ENCODE data around the gene DTNBP1.
"Not testable (repeated sequence)": the region's sequence is repeated elsewhere in the genome, so short reads cannot be mapped to it uniquely, and the experiment has no call there.

DTNBP1 gene

DNA sequence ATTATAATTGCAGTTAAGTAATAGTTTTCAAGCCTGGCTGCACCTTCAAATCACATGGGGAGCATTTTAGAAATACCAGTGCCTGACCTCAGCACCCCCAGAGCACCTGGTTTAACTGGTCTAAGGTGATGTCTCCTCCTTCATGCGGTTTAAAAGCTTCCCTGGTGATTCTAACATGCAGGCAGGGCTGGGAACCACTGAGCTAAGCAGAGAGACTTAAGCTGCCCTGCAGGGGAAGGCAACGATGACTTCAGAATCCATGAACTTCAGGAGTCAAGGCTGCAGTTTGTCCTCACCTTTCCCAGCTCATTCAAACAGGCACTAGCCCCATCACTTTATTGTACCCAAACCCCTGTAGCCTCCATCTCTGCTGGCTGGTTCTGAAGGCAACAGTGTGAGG is 6.1 kb upstream of the DTNBP1 start:
- no peak for DNase-seq (ENCODE audit: low read depth)

DNA sequence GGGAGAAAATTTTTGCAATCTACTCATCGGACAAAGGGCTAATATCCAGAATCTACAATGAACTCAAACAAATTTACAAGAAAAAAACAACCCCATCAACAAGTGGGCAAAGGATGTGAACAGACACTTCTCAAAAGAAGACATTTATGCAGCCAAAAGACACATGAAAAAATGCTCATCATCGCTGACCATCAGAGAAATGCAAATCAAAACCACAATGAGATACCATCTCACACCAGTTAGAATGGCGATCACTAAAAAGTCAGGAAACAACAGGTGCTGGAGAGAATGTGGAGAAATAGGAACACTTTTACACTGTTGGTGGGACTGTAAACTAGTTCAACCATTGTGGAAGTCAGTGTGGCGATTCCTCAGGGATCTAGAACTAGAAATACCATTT is 4.1 kb upstream of the DTNBP1 start:
- not testable (repeated sequence) for DNase-seq (ENCODE audit: low read depth)

DNA sequence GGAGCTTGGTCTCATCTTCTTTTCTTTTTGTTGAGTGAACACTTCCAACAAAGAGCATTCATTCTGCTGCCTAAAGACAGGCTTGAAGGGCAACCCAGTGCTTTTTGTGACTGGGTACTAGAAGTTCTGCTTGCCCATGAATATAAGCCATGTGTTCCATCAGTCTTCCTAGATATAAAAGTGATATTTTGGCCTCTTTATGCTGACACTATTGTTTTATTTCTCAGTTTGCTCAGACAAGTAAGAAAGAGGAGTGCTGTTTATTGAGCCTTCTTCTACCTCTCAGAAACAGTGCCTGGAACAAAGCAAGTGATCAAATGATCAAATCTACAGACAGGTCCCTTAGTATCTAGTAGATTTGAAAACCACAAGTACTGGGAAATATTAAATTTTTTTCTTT is 2.4 kb upstream of the DTNBP1 start:
- no peak for DNase-seq (ENCODE audit: low read depth)

DNA sequence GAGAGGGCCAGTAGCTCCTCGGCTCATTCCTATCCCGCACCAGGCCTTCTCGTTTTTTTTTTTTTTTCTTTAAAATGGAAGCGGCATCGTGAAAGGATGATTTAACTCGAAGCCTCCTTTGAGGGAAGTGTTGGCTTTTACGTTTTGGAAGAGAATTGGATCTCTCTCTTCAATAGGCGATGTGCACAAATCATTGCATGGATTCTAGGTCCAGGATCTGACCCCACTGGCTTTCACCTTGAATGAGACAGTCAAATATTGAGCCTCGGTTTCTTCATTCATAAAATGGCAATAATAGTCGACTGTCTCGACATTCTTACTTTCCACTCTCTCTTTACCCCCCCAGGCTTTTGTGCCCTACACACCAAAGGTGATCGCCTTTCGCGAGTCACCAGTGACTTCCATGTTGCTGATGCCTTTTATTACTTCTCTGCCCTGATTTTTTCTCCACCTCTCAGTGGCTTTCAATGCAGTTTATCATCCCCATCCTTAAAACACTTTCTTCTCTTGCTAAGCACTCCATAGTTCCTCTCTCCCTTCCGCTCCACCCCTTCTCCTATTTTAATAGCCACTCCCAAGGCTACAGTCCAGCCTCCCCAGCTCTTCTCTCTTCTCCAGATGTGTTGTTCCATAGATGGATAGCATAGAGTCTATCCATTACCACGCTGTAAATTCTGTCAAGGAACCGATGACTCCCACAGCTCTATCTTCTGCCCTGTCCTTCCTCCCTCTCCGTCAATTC is 473 bp upstream of the DTNBP1 start:
- DNase-seq (ENCODE audit: low read depth), result no peak

DNA sequence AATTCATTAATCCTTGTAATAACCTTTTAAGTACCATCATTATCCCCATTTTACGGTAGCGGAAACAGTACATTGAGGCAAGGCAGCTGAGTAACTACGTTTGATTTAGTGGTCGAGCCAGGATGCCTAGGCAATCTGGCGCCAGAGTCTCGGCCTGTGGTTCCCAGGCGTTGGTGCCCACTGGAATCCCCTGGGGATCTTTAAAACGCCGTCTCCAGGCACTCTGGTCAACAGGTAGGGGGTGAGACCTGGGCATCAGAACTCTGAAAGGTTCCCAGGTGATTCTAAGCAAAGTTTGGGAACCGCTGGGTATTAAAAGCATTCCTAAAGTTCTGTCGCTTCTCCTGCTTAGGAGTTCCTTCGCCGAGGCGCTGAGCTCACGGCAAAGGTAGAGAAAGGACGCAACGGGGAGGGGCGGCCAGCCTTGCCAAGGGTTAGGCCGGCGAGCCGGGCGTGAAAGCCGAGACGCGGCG is 939 bp downstream of the DTNBP1 start:
- no peak for DNase-seq (ENCODE audit: low read depth)

DNA sequence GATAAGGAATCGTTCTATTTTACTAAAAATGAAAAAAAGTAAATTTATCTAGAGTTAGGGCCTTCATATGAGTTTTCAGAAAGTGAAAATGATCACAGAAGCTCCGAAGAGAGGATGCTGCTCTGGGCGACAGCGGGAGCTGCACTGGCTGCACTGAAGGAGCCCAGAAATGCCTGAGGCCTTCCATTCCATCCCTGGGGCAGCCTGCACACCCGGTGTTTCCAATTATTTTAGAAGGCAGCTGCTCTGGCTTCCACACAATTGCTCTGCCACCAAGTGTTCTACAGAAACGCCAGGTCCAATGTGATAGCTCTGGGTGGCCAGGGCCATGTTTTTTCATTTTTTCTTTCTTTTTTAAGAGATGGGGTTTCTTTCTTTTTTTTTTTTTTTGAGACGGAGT is 3.6 kb downstream of the DTNBP1 start:
- no peak for DNase-seq (ENCODE audit: low read depth)

DNA sequence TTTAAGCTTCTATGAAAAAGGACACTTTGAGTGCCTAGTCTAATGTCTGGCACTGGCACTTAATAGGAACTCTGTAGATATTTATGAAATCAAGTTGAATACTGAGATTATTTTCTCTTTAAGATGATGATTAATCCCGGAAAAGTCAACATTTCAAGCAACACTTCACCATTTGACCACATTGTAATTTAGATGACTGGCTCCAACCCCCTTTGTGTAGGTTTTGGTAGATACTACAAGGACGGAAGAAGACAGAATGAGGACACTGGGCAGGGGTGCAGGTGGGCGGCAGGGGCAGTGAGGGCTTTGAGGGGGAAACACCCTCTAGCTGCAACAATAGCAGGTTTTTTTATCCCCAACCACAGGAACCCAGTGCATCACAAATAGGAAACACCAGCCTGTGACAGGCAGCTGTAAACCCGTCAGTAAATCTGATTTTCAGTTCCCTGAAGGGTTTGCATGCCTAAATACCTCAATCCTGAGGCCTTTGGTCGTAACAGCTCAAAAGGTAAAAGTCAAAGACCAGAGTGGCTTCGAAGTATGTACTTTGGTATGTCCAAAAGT is 4.6 kb downstream of the DTNBP1 start:
- no peak for DNase-seq (ENCODE audit: low read depth)

DNA sequence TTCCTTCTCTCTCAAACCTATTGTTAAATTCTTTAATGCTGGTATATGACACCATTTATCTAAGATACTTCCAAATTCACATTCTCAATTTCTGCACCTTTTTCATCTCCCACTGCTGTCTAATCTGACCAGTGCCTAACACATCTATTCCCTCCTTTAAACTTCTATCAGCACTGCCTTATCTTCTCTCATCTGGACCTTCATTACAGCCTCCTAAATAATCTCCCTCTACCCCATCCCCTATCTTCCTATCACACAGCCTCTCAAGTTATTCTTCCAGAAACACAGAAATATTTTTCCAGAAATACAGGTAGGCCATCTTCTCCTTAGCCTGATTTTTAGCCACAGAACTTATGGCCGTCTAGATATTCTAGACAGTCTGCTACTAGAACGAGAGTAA is 5.5 kb downstream of the DTNBP1 start:
- DNase-seq (ENCODE audit: low read depth), result no peak

DNA sequence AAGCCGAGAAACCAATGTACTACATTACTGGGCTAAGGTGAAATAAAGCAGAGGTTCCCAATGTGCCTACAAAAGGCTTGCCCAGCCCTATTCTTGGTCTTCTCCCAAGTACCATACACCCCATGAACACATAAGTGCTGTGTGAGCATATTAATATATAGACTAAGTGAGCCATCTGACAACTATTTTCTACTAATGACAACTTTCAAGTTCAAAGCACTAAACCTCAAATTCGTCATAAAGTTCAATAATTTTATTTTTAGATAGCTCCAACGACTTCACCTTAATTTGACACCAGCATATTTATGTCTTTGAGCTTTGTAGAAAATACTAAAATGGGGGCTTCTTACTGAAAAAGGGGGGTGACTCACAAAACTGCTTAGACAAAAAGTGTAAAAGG is 6.7 kb downstream of the DTNBP1 start:
- DNase-seq (ENCODE audit: low read depth), result no peak

DNA sequence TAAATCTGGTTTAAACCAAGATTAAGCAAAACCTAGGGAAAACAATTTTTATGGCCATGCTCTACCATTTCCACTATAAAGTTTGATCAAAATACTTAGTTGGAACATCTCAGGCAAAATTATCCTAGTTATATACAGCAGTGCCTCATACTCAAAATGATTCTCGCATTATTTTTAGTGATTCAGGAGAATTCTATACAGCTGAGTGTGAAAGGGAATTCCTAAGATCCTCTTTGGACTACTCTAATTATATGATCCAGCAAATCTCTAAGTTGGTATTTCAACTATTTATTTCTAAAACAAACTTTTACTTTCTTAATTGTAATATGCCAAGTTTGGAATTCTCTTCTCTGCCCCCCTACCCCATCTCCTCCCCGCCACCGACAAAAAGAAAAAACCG is 8.6 kb downstream of the DTNBP1 start:
- DNase-seq (ENCODE audit: low read depth), result no peak

DNA sequence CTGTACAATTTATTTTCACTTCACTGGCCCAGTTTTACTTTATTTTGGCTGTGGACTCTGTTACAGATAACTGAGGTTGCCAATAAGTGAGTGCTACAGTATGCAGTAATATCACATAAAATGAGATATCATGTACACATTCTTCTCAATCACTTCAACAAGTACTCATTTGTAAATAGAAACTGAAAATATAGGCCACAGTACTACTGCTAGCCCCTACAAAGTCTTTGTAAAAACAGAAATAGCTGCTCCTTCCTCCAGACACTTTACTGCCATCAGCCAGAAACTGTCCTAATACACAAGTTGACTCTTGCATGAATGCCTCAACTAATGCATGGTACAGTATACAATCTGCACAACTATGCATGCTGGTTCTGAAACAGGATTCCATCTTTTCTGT is 9.2 kb downstream of the DTNBP1 start:
- DNase-seq (ENCODE audit: low read depth), result no peak

DNA sequence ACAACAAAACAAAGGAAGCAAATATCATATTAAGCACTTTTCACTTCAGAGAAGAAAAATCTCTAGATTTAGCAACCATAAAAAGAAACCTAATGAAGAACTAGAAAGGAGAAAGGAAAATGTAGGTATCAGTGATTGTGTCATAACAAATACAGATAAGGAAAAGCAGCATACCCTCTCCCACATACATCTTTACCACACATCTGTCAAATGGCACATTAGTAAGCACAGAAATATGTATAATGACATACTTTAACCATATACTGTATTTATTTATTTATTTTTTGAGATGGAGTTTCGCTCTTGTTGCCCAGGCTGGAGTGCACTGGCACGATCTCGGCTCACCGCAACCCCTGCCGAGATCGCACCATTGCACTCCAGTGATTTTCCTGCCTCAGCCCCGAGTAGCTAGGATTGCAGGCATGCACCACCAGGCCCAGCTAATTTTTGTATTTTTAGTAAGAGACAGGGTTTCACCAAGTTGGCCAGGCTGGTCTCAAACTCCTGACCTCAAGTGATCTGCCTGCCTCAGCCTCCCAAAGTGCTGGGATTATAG is 12.7 kb downstream of the DTNBP1 start:
- DNase-seq (ENCODE audit: low read depth), result not testable (repeated sequence)

DNA sequence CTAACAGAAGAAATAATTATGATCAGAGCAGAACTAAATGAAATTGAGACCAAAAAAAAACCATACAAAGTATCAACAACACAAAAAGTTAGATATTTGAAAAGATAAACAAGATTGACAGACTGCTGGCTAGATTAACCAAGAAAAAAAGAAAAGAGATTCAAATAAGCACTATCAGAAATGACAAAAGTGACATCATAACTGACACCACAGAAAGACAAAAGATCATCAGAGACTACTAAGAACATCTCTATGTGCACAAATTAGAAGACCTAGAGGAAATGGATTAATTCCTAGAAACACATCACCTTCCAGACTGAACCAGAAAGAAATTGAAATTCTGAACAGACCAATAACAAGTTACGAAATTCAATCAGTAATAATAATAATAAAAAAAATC is 17.9 kb downstream of the DTNBP1 start:
- DNase-seq (ENCODE audit: low read depth), result no peak

DNA sequence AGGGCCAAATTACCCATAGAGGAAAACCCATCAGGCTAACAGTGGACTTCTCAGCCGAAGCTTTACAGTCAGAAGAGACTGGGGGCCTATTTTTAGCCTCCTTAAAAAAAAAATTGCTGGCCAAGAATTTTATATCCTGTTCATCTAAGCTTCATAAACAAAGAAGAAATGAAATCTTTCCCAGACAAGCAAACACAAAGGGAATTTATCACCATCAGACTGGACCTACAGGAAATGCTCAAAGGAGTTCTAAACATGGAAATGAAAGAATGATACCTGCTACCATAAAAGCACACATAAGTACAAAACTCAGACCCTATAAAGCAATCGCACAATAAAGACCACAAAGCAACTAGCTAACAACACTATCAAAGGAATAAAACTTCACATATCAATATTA is 19.3 kb downstream of the DTNBP1 start:
- DNase-seq (ENCODE audit: low read depth), result no peak

DNA sequence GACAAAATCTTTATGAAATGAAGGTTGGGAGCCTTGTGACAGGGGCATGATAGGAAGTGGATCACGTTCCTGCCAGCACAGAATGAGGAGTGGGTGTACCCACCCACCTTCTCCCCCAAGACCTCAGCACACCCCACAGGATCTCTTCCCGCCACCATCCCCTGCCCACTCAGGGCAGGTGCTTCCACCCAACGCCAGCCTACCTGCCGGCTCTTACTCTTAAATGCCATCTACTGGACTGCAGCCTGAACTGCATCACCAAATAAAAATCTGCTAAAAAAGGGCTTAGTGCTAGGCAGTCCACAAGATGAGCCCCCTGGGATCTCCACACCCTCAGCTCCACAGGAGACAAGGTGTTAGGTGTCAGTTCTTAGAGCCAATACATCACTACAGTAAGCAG is 20.6 kb downstream of the DTNBP1 start:
- DNase-seq (ENCODE audit: low read depth), result no peak

DNA sequence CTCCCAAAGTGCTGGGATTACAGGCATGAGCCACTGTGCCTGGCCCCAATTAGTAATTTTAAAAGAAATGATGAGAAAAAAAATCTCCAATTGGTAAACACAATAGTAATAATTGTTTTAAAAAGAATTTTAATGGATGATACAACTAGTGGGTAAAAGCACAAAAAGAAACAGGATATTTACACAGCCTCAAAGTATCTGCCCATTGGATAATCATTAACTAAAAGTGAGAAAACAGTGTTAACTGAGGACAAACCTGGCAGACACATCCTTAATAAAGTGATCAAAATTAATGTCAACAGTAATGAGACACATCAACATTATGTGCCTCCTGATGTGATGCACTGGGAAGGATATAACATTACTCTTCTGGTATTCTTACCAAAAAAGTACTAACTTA is 24.5 kb downstream of the DTNBP1 start:
- DNase-seq (ENCODE audit: low read depth), result no peak

DNA sequence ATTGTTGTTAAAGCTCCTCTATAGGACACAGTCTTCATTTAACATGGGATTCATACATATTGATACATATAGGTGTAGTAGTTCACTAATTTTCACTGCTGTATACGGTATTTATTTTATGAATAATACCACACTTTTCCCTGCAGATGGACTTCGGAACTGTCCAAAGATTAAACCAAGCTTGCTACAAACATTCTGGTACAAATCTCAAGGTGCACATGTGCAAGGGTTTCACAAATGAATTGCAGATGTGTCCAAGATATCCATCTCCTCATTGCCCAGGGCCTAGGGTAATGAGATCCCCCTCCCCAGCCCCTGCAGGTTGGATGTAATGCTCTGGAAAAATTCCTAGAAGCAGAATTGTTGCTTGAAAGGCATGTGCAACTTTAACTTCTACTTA is 31.4 kb downstream of the DTNBP1 start:
- no peak for DNase-seq (ENCODE audit: low read depth)

DNA sequence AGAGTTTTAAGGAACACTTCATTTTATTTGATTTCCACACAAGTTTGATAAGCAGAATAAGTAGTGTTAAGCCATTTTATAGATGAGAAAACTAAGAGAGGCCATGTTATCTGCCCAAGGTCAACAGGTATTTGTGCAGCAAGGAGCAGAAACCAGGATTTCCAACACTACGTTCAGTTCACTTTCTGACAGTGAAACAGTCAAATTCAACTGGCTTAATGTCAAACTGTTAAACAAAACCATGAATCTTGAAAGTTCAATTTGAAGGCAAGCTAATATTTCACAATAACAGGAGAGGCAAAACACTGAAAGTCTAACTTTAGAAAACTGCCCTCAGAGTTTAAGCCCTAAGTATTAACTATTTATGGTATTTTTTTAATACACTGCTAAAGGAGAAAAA is 32.6 kb downstream of the DTNBP1 start:
- DNase-seq (ENCODE audit: low read depth), result no peak

DNA sequence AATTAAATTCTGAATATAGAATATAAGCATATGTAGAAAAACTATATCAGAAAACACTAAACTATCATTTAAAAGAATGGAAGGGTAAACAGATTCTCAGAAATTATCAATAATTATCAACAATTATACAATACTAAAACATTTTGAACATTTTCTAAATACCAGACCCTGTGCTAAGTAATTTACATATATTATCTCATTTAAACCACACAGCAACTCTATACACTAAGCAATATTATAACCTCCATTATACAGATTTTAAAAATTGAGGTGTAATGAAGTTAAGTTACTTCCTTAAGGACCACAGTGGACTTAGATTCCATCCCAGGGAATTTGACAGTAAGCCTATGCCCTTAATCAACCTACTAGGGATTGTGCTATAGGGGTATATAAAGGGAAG is 33.3 kb downstream of the DTNBP1 start:
- DNase-seq (ENCODE audit: low read depth), result no peak

DNA sequence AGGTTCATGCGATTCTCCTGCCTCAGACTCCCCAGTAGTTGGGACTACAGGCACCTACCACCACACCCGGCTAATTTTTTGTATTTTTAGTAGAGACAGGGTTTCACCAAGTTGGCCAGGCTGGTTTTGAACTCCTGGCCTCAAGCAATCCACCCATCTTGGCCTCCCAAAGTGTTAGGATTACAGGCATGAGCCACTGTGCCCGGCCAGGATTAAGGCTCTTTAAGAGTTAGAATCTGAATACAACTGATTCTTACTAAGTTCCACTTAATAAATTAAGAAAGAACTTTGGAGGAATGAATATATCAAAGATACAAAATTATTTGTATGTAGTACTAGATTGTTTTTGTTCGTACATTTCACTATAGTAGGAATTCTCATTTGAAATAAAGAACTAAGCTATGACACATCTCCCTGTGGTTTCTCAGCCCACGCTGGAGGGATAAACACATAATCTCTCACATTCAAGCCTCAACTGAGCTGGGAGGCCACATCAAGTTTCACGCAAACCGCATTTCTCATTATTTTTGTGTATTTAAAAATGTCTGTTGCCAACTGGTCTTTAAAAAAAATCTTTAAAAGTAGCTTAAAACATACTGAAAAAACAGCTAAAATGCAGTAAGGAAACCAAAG is 34.2 kb downstream of the DTNBP1 start:
- DNase-seq (ENCODE audit: low read depth), result peak; percentile 54

DNA sequence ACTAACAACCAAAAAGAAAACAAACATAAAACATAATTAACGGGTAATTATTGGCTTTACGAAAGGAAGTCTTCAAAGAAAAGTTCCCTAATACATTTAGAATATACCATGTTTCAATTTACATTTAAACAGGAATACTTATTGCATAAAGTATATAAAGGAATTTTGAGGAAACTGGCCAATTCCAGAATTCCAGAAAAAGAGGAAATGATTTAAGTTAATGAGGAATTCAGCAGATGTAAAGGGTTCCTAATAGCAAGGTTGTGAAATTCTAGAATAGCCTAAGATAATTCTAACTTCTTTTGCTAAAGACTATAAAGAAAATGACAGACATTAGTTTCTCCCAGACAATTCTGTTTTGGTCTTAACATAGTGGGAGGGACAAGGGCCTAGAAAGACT is 35.0 kb downstream of the DTNBP1 start:
- no peak for DNase-seq (ENCODE audit: low read depth)

DNA sequence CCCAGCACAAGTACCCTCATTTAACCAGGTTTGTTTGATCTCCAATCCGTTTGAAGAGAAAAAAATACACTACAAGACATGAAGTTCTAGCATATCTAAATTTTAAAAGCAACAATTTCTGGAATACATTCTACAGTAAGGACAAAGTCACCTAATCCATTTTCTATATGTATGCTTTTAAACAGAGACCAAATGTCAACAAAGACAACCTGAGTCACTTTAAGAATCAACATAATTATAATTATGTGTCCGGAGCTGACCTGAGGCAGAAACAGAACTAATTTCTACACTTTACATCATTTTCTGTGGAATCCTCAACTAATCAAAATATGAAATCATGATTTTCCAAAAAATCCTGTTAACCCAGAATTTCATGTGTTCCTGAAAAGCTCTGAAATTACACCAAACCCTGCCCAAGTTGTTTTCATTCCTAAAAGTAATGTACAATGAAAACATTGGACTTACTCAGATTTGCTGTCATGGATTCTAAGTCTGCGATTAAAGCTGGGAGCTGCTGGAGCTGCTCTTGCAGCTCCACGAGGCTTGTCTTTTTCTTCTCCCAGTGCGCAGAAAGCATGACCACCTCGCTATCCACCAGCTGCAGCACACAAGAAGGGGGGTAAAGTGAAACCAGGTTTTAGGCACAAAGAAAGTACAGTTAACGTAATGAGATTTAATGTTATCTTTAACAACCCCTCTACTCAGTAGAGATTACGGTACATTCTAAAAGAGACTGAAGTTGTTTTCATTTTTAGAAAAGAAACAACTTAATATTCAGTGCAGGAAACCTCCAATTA is 35.8 kb downstream of the DTNBP1 start:
- no peak for DNase-seq (ENCODE audit: low read depth)

DNA sequence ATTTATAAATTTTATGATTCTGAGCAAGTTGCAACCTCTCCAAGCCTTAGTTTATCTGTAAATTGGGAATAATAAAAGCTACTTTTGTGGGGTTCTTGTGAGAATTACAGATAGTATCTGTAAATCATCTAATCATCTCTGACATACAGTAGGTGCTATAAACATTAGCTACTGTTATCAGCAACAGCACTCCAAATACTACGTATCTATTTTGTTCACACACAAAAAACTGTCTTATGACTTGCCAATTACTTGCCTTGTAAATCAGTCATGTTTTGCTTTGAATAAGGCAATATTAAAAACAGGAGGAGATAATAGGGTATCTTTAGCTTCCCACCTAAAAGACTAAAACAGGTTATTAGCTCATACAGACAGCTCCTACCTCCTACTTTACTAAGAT is 36.7 kb downstream of the DTNBP1 start:
- no peak for DNase-seq (ENCODE audit: low read depth)

Data from activated T-cell treated with anti-CD3 and anti-CD28 coated beads for 24 hours (primary cell).